NCI-H1436 treated with DMSO at 0.1 percent for 48 hours (cell line): ENCODE data around the gene GGACT.

ENCODE experiments used
- DNase-seq: peaks from one replicate; lab custom pipeline; 2025; lab: John Stamatoyannopoulos, UW

Gene GGACT

GRCh38 chr13:100547791-100548201, 40.8 kb downstream of the GGACT start:
- DNase-seq: no peak

GRCh38 chr13:100546713-100547405, 41.7 kb downstream of the GGACT start:
- DNase-seq: no peak

- no peak for DNase-seq
These were observed 42.9 kb downstream of the GGACT start for GRCh38 chr13:100545684-100546061.

- DNase-seq: no peak
These were observed 43.5 kb downstream of the GGACT start for GRCh38 chr13:100544866-100545683.

GRCh38 chr13:100543872-100544602, 44.6 kb downstream of the GGACT start:
- no peak for DNase-seq

- no peak for DNase-seq
These were observed 45.8 kb downstream of the GGACT start for GRCh38 chr13:100542826-100543156.

- no peak for DNase-seq
These were observed 46.4 kb downstream of the GGACT start for GRCh38 chr13:100541897-100542825.

- no peak for DNase-seq
These were observed 48.0 kb downstream of the GGACT start for GRCh38 chr13:100540621-100541020.

GRCh38 chr13:100537951-100538462, 50.6 kb downstream of the GGACT start:
- no peak for DNase-seq

- DNase-seq: no peak
These were observed 51.1 kb downstream of the GGACT start for GRCh38 chr13:100537486-100537885.

GRCh38 chr13:100536643-100537180, 51.9 kb downstream of the GGACT start:
- DNase-seq: no peak

GRCh38 chr13:100535426-100536135, 53.0 kb downstream of the GGACT start:
- DNase-seq: no peak

GRCh38 chr13:100534911-100535310, 53.7 kb downstream of the GGACT start:
- no peak for DNase-seq

GRCh38 chr13:100534147-100534843, 54.3 kb downstream of the GGACT start:
- no peak for DNase-seq

- DNase-seq: no peak
These were observed 55.0 kb downstream of the GGACT start for GRCh38 chr13:100533588-100534041.

- DNase-seq: no peak
These were observed 55.7 kb downstream of the GGACT start for GRCh38 chr13:100532836-100533435.

GRCh38 chr13:100532090-100532766, 56.4 kb downstream of the GGACT start:
- no peak for DNase-seq

- DNase-seq: no peak
These were observed 57.8 kb downstream of the GGACT start for GRCh38 chr13:100530671-100531213.
